CD4-positive, CD25-positive, alpha-beta regulatory T cell (primary cell): ENCODE data around the gene FARP1. TPM values are rescaled to one million over a fixed set of nuclear protein-coding genes. Genes with fewer than 3 reads are reported as not detected.

Experiments
- ATAC-seq, 2 donors: fragments of 150-1000 bp; cut with Tn5 transposase; one replicate each; pipeline ENCODE4 v1.10.0; 2021; ENCODE audit warnings: low read depth in 2 of 2, moderate number of reproducible peaks in 2 of 2, moderate library complexity in 1 of 2
- DNase-seq, 3 donors: peaks; one replicate each; pipeline versions ENCODE4 v3.0.0 to v3.0.0-alpha.2; 2012 to 2022; ENCODE audit warnings: mixed read lengths in 1 of 3
- H3K27ac ChIP-seq: one replicate; pipeline ENCODE4 v1.7.0; 2013; ENCODE audit warnings: mild to moderate bottlenecking, low read length; ENCODE audit not compliant: insufficient read depth, poor library complexity, severe bottlenecking
- H3K27me3 ChIP-seq: one replicate; pipeline ENCODE4 v1.7.0; 2013; ENCODE audit warnings: low read length; ENCODE audit not compliant: control insufficient read depth, insufficient read depth
- H3K36me3 ChIP-seq: one replicate; pipeline ENCODE4 v1.7.0; 2013; ENCODE audit warnings: mild to moderate bottlenecking, low read length, moderate library complexity; ENCODE audit not compliant: control insufficient read depth, insufficient read depth
- H3K4me1 ChIP-seq: 2 replicates; pipeline ENCODE4 v1.7.0; 2013; ENCODE audit warnings: mild to moderate bottlenecking, low read length; ENCODE audit not compliant: insufficient read depth, control insufficient read depth, poor library complexity, severe bottlenecking
- H3K4me3 ChIP-seq: one replicate; pipeline ENCODE4 v1.7.0; 2013; ENCODE audit warnings: low read depth, mild to moderate bottlenecking, low read length, moderate library complexity
- H3K9me3 ChIP-seq, 2 experiments: 1 replicate in 1 of 2; 2 replicates in 1 of 2; pipeline ENCODE4 v1.7.0; 2013; ENCODE audit warnings: low read length in 2 of 2, mild to moderate bottlenecking in 1 of 2, moderate library complexity in 1 of 2; ENCODE audit not compliant: control insufficient read depth in 2 of 2
- H3K27ac Mint-ChIP-seq, 3 donors: one replicate each; pipeline ENCODE4 v1.8.0; 2020 to 2022; ENCODE audit warnings: mild to moderate bottlenecking in 3 of 3, mixed read lengths in 3 of 3, moderate library complexity in 2 of 3
- H3K27me3 Mint-ChIP-seq: one replicate; pipeline ENCODE4 v1.8.0; 2022; ENCODE audit warnings: mild to moderate bottlenecking, mixed read lengths
- H3K36me3 Mint-ChIP-seq: one replicate; pipeline ENCODE4 v1.8.0; 2020; ENCODE audit warnings: mixed read lengths
- H3K4me1 Mint-ChIP-seq, 4 donors: one replicate each; pipeline ENCODE4 v1.8.0; 2020 to 2022; ENCODE audit warnings: mixed read lengths in 4 of 4, mild to moderate bottlenecking in 1 of 4
- H3K4me3 Mint-ChIP-seq, 4 donors: one replicate each; pipeline ENCODE4 v1.8.0; 2020 to 2022; ENCODE audit warnings: mild to moderate bottlenecking in 4 of 4, mixed read lengths in 4 of 4, moderate library complexity in 3 of 4
- H3K9me3 Mint-ChIP-seq, 7 donors: one replicate each; pipeline ENCODE4 v1.8.0; 2020 to 2022; ENCODE audit warnings: mixed read lengths in 7 of 7, mild to moderate bottlenecking in 3 of 7, moderate library complexity in 2 of 7
- polyA plus RNA-seq, 4 donors: library from polyadenylated mRNA; unstranded; fragments of 300-500 nt; fragmentation: Illumina TruSeq; gene quantifications; one replicate each; pipeline ENCODE4 v1.2.3, GENCODE V29; 2021
- total RNA-seq: library from RNA; stranded (reverse); gene quantifications from one replicate; pipeline ENCODE4 v1.2.3, GENCODE V29; 2022

Gene FARP1
- total and polyA plus RNA-seq, 5 donors from 2014 or later, result 0.25 to 0.79 (median 0.46) TPM

- peaks cover 13% of the 10 kb centered on the region for H3K27me3 Mint-ChIP-seq
- H3K4me3 Mint-ChIP-seq, result no peak overlapping the region
- no peaks in the 10 kb centered on the region for H3K9me3 Mint-ChIP-seq
- Histone ChIP-seq H3K4me1 (no peaks in the 10 kb centered on the region), H3K36me3 (no peaks in the 10 kb centered on the region), H3K27ac (no peak overlapping the region), H3K4me3 (no peak overlapping the region), H3K27me3 (peaks cover 2% of the 10 kb centered on the region), H3K9me3 (no peaks in the 10 kb centered on the region)
- no peaks in the 10 kb centered on the region for H3K36me3 Mint-ChIP-seq
- ATAC-seq (no peak), DNase-seq (no peak)
- H3K27ac Mint-ChIP-seq, result no peak overlapping the region
- H3K4me1 Mint-ChIP-seq, result no peaks in the 10 kb centered on the region
Measured at GRCh38 chr13:98397861-98398260, 255.0 kb downstream of the FARP1 start.

GRCh38 chr13:98398581-98398980, 255.7 kb downstream of the FARP1 start:
- Mint-ChIP-seq H3K4me1 (no peaks in the 10 kb centered on the region), H3K4me3 (no peak overlapping the region), H3K27ac (no peak overlapping the region), H3K9me3 (no peaks in the 10 kb centered on the region), H3K36me3 (no peaks in the 10 kb centered on the region), H3K27me3 (peaks cover 13% of the 10 kb centered on the region)
- Histone ChIP-seq H3K27me3 (peaks cover 2% of the 10 kb centered on the region), H3K4me3 (no peak overlapping the region), H3K4me1 (no peaks in the 10 kb centered on the region), H3K36me3 (no peaks in the 10 kb centered on the region), H3K27ac (no peak overlapping the region), H3K9me3 (no peaks in the 10 kb centered on the region)
- DNase-seq, result no peak
- no peak for ATAC-seq

GRCh38 chr13:98399756-98400155, 256.9 kb downstream of the FARP1 start:
- Histone ChIP-seq H3K4me1 (no peaks in the 10 kb centered on the region), H3K36me3 (no peaks in the 10 kb centered on the region), H3K27ac (no peak overlapping the region), H3K9me3 (no peaks in the 10 kb centered on the region), H3K4me3 (no peak overlapping the region), H3K27me3 (peaks cover 2% of the 10 kb centered on the region)
- Mint-ChIP-seq H3K4me3 (no peak overlapping the region), H3K36me3 (no peaks in the 10 kb centered on the region), H3K9me3 (no peaks in the 10 kb centered on the region), H3K4me1 (no peaks in the 10 kb centered on the region), H3K27ac (no peak overlapping the region), H3K27me3 (peaks cover 13% of the 10 kb centered on the region)
- no peak for ATAC-seq
- DNase-seq, result no peak

GRCh38 chr13:98401934-98402333, 259.0 kb downstream of the FARP1 start:
- H3K9me3 ChIP-seq, result no peaks in the 10 kb centered on the region
- ATAC-seq, result no peak
- no peak overlapping the region for H3K27ac ChIP-seq
- H3K27me3 ChIP-seq, result peaks cover 4% of the 10 kb centered on the region
- H3K36me3 ChIP-seq, result no peaks in the 10 kb centered on the region
- no peak overlapping the region for H3K4me3 ChIP-seq
- H3K9me3 Mint-ChIP-seq, result no peaks in the 10 kb centered on the region
- DNase-seq, result no peak
- no peaks in the 10 kb centered on the region for H3K4me1 Mint-ChIP-seq
- no peak overlapping the region for H3K27ac Mint-ChIP-seq
- no peaks in the 10 kb centered on the region for H3K36me3 Mint-ChIP-seq
- peaks cover 12% of the 10 kb centered on the region for H3K27me3 Mint-ChIP-seq
- no peak overlapping the region for H3K4me3 Mint-ChIP-seq
- no peaks in the 10 kb centered on the region for H3K4me1 ChIP-seq

- ATAC-seq (no peak), DNase-seq (no peak)
- Histone ChIP-seq H3K9me3 (no peaks in the 10 kb centered on the region), H3K36me3 (no peaks in the 10 kb centered on the region), H3K4me3 (no peak overlapping the region), H3K27ac (no peak overlapping the region), H3K4me1 (no peaks in the 10 kb centered on the region), H3K27me3 (peaks cover 3% of the 10 kb centered on the region)
- H3K27ac Mint-ChIP-seq, result no peak overlapping the region
- H3K27me3 Mint-ChIP-seq, result peaks cover 7% of the 10 kb centered on the region
- H3K4me3 Mint-ChIP-seq, result no peak overlapping the region
- no peaks in the 10 kb centered on the region for H3K4me1 Mint-ChIP-seq
- no peaks in the 10 kb centered on the region for H3K36me3 Mint-ChIP-seq
- no peaks in the 10 kb centered on the region for H3K9me3 Mint-ChIP-seq
Measured at GRCh38 chr13:98403076-98403475, 260.2 kb downstream of the FARP1 start.

- H3K9me3 Mint-ChIP-seq, result no peaks in the 10 kb centered on the region
- no peaks in the 10 kb centered on the region for H3K36me3 ChIP-seq
- H3K4me3 Mint-ChIP-seq, result no peak overlapping the region
- ATAC-seq (no peak), DNase-seq (no peak)
- no peaks in the 10 kb centered on the region for H3K4me1 ChIP-seq
- H3K27me3 ChIP-seq, result peaks cover 3% of the 10 kb centered on the region
- no peaks in the 10 kb centered on the region for H3K36me3 Mint-ChIP-seq
- H3K27ac ChIP-seq, result no peak overlapping the region
- no peaks in the 10 kb centered on the region for H3K9me3 ChIP-seq
- peaks cover 18% of the 10 kb centered on the region for H3K27me3 Mint-ChIP-seq
- no peak overlapping the region for H3K4me3 ChIP-seq
- H3K4me1 Mint-ChIP-seq, result no peaks in the 10 kb centered on the region
- no peak overlapping the region for H3K27ac Mint-ChIP-seq
Measured at GRCh38 chr13:98405107-98405571, 262.2 kb downstream of the FARP1 start.

GRCh38 chr13:98405690-98406344, 262.9 kb downstream of the FARP1 start:
- Histone ChIP-seq H3K27me3 (peaks cover 5% of the 10 kb centered on the region), H3K4me3 (no peak overlapping the region), H3K9me3 (no peaks in the 10 kb centered on the region), H3K27ac (no peak overlapping the region), H3K4me1 (no peaks in the 10 kb centered on the region), H3K36me3 (no peaks in the 10 kb centered on the region)
- Mint-ChIP-seq H3K27me3 (peaks cover 22% of the 10 kb centered on the region), H3K36me3 (no peaks in the 10 kb centered on the region), H3K9me3 (no peaks in the 10 kb centered on the region), H3K4me3 (no peak overlapping the region), H3K4me1 (no peaks in the 10 kb centered on the region), H3K27ac (no peak overlapping the region)
- DNase-seq (no peak), ATAC-seq (no peak)

- Histone ChIP-seq H3K27me3 (peaks cover 9% of the 10 kb centered on the region), H3K9me3 (no peaks in the 10 kb centered on the region), H3K4me3 (no peak overlapping the region), H3K4me1 (no peaks in the 10 kb centered on the region), H3K27ac (no peak overlapping the region), H3K36me3 (no peaks in the 10 kb centered on the region)
- H3K36me3 Mint-ChIP-seq, result no peaks in the 10 kb centered on the region
- ATAC-seq, result no peak
- H3K4me1 Mint-ChIP-seq, result no peaks in the 10 kb centered on the region
- H3K27me3 Mint-ChIP-seq, result peaks cover 22% of the 10 kb centered on the region
- no peak overlapping the region for H3K27ac Mint-ChIP-seq
- H3K9me3 Mint-ChIP-seq, result no peaks in the 10 kb centered on the region
- no peak overlapping the region for H3K4me3 Mint-ChIP-seq
- DNase-seq, result no peak
Measured at GRCh38 chr13:98406427-98406826, 263.5 kb downstream of the FARP1 start.
